GM12878 (cell line): ENCODE measurements around the gene MED13L.

Source experiments
- FOS ChIP-seq: IDR thresholded peaks from 3 replicates; pipeline ENCODE4 v1.6.1; 2011; ENCODE audit warnings: borderline replicate concordance; ENCODE audit not compliant: insufficient read length; ENCODE audit errors: extremely low read depth
- MAX ChIP-seq: IDR thresholded peaks from 2 replicates; pipeline ENCODE4 v1.6.1; 2012; ENCODE audit warnings: low read depth, low read length, improper control_type of control experiment
- NFIC ChIP-seq: IDR thresholded peaks from 2 replicates; pipeline ENCODE4 v1.6.1; 2012; ENCODE audit warnings: low read depth, mild to moderate bottlenecking, inconsistent platforms, low read length, moderate library complexity
- POLR2A ChIP-seq: IDR thresholded peaks from 2 replicates; pipeline ENCODE4 v1.6.1; 2011; ENCODE audit warnings: low read depth, mild to moderate bottlenecking, low read length
- PRDM15 ChIP-seq: fragments of 450-650 bp; formaldehyde crosslinking; IDR thresholded peaks from 2 replicates; pipeline ENCODE4 v1.4.0; 2020; ENCODE audit warnings: mild to moderate bottlenecking, moderate library complexity
- TF ChIP-seq, protein P1 (sequence below), 3 experiments: IDR thresholded peaks in 2 of 3; conservative IDR thresholded peaks in 1 of 3; 2 replicates each; pipeline ENCODE4 v1.5.1; 2011; ENCODE audit warnings: low read depth in 3 of 3, low read length in 3 of 3, mild to moderate bottlenecking in 3 of 3, control low read depth in 2 of 3, moderate library complexity in 2 of 3, inconsistent platforms in 1 of 3, mixed read lengths in 1 of 3; ENCODE audit not compliant: control insufficient read depth in 2 of 3, insufficient read depth in 1 of 3; ENCODE audit errors: extremely low read depth in 1 of 3
- TF ChIP-seq, protein P2 (sequence below): fragments of 450-650 bp; conservative IDR thresholded peaks from 2 replicates; pipeline ENCODE4 v1.6.1; 2017; ENCODE audit warnings: mild to moderate bottlenecking, moderate library complexity

- TF ChIP-seq POLR2A (no peak), NFIC (no peak), MAX (no peak), PRDM15 (no peak), FOS (no peak)
- TF ChIP-seq, protein P1, sequence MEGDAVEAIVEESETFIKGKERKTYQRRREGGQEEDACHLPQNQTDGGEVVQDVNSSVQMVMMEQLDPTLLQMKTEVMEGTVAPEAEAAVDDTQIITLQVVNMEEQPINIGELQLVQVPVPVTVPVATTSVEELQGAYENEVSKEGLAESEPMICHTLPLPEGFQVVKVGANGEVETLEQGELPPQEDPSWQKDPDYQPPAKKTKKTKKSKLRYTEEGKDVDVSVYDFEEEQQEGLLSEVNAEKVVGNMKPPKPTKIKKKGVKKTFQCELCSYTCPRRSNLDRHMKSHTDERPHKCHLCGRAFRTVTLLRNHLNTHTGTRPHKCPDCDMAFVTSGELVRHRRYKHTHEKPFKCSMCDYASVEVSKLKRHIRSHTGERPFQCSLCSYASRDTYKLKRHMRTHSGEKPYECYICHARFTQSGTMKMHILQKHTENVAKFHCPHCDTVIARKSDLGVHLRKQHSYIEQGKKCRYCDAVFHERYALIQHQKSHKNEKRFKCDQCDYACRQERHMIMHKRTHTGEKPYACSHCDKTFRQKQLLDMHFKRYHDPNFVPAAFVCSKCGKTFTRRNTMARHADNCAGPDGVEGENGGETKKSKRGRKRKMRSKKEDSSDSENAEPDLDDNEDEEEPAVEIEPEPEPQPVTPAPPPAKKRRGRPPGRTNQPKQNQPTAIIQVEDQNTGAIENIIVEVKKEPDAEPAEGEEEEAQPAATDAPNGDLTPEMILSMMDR (IDR thresholded peaks at IDR 0.05 in 2 of 3, conservative IDR thresholded peaks at IDR 0.05 in 1 of 3; ENCODE audit: control insufficient read depth in 2 of 3, extremely low read depth in 1 of 3, insufficient read depth in 1 of 3, low read depth in 3 of 3, low read length in 3 of 3) = no peak
- TF ChIP-seq, protein P2, sequence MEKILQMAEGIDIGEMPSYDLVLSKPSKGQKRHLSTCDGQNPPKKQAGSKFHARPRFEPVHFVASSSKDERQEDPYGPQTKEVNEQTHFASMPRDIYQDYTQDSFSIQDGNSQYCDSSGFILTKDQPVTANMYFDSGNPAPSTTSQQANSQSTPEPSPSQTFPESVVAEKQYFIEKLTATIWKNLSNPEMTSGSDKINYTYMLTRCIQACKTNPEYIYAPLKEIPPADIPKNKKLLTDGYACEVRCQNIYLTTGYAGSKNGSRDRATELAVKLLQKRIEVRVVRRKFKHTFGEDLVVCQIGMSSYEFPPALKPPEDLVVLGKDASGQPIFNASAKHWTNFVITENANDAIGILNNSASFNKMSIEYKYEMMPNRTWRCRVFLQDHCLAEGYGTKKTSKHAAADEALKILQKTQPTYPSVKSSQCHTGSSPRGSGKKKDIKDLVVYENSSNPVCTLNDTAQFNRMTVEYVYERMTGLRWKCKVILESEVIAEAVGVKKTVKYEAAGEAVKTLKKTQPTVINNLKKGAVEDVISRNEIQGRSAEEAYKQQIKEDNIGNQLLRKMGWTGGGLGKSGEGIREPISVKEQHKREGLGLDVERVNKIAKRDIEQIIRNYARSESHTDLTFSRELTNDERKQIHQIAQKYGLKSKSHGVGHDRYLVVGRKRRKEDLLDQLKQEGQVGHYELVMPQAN = no peak
These were observed 72.7 kb downstream of the MED13L start for GRCh38 chr12:116204785-116205184.
